DMS79 treated with DMSO at 0.1 percent for 48 hours (cell line): ENCODE results near the gene MYH15.

Source experiments
- DNase-seq: peaks from one replicate; lab custom pipeline; 2025; lab: John Stamatoyannopoulos, UW

Gene MYH15

DNA sequence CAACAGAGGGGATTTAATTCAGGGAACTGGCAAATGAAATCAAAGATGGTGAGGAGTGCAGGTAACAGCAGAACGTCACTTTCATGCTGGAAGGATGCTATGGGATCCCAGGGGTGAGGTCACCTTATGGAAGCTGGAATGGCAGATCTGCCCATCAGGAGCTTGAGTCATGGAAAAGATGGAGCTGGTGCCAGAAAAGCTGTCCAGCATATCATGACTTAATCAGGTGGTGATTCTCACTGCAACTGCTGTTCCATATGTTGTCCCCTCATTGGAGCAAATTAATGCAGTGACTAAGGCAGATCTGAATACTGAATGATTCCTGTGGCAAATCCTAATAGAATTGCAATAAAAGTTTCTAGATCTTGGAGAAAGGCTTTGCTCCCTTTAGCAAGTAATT, 175.7 kb downstream of the MYH15 start:
- DNase-seq: no peak

DNA sequence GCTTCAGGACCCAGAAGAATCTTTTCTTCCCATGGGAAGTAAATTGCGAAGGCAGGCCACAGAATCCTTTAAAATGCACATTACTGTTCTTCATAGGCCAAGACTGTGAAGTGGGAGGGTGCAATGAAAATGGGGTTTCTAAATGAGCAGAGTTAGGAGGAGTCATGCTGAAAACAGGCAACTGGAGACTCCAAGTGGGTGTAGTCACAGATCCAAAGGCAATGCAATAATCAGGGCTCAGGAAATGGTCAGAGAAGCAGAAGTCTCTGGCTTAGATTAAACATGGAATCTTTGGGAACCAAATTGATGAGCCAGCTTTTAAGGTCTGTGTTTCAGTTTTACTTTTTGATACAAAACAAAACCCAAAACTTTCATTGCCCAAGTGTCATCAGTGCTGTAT, 176.4 kb downstream of the MYH15 start:
- DNase-seq: no peak

DNA sequence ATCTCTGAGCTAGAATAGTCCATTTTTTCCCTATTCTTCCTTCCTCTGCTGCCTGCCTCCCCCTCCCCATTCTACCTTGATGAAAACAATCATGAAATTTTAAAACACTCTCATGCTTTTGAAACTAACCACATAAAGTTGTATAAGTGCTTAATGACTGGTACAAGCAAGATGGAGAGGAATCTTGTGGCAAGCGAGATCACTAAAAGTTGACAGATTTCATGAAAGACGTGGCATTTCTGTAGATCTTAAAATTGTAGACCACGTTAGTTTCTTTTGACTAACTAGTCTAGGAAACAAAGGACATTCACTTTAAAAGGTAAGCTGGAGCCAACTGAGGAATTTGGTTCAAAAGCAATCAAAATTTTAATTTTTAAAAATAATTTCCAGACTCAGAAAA, 178.6 kb downstream of the MYH15 start:
- DNase-seq: no peak
